IPS-15b (cell line): Measurements from ENCODE around the gene UQCC5.

Experiments
- H3K27me3 ChIP-seq: one replicate; pipeline ENCODE4 v1.6.1; 2013; ENCODE audit warnings: low read length; ENCODE audit not compliant: control insufficient read depth, insufficient read depth
- H3K36me3 ChIP-seq: one replicate; pipeline ENCODE4 v1.6.1; 2013; ENCODE audit warnings: low read length; ENCODE audit not compliant: control insufficient read depth, insufficient read depth
- H3K4me1 ChIP-seq: one replicate; pipeline ENCODE4 v1.6.1; 2013; ENCODE audit warnings: mild to moderate bottlenecking, low read length; ENCODE audit not compliant: control insufficient read depth, insufficient read depth
- H3K4me3 ChIP-seq: one replicate; pipeline ENCODE4 v1.5.1; 2013; ENCODE audit warnings: low read depth, low read length
- H3K9ac ChIP-seq: one replicate; pipeline ENCODE4 v1.6.1; 2013; ENCODE audit warnings: low read depth, mild to moderate bottlenecking, low read length
- H3K9me3 ChIP-seq: one replicate; pipeline ENCODE4 v1.6.1; 2013; ENCODE audit warnings: mild to moderate bottlenecking, low read length; ENCODE audit not compliant: control insufficient read depth, insufficient read depth

UQCC5 gene

DNA sequence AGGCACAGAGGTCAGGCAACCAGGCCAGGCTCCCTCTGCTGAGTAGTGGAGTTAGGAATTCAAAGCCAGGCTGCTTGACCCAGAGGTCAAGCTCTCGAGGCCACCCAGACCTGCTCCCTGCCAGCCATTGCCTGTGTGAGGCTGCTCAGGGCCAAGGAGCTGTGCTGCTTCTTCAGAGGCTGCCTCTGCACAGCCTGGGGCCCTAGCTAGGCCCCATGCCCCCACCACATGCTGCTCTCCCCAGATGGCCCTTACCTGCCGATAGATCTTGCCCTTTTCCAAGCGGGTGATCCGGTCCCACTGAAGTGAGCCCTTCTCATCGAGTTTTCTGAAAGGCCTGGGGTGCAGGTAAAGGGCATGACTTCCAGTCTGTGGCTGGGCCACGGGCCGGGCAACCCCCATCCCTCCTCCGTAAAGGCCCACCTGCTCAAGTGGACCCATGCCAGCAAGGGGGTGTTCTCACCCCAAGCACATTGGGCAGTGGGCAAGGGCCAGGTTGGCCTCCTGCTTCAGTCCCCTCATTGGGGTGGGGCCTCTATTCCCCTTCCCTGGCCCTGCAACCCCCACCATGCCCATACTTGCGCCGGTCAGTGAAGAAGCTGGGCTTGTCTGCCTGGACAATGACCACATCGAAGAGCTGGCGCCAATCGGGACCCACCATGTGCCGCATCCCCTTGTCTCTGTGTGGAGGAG is 9.2 kb upstream of the UQCC5 start:
- Histone ChIP-seq H3K36me3 (peaks cover 67% of the 10 kb centered on the region), H3K9me3 (no peaks in the 10 kb centered on the region), H3K4me1 (no peaks in the 10 kb centered on the region), H3K27me3 (no peaks in the 10 kb centered on the region), H3K9ac (no peak overlapping the region), H3K4me3 (no peak overlapping the region)

DNA sequence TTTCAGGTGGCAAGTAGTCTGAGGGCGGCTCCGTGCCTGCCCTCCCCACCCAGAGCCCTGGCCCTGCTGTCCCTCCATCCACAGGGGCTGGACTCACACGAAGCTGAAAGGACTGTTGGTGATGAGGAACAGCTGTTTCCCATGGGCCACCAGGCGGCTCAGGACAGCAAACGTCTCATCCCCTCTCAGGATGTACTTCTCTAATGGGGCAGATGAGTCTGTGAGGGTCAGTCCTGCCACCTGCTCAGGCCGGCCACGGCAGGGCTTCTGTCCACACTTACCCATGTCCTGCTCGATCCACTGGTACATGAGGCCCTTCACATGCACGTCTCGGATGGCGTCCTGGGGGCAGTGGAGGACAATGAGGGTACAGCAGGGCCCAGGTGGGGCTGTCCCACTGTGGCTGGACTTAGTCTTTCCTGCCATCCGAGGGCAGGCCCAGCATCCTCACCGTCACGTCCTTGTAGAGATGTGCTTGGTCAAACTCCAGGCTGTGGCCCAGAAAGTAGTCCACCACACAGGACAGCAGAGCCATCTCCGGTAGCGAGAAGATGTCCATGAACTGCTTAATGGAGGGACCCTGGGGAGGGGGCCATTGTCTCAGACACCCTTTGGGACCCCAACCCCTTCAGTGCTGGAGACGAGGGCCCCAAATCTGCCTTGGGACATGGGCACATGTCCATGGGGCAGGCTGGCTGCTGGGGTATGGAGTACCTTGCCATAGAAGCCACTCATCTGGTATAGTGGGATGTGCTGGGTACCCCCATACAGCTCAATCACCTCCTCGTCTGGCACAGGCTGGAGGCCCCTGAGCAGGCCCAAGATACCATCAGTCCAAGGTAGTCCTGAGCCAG is 8.4 kb upstream of the UQCC5 start:
- Histone ChIP-seq H3K4me3 (no peak overlapping the region), H3K9ac (no peak overlapping the region), H3K9me3 (no peaks in the 10 kb centered on the region), H3K4me1 (no peaks in the 10 kb centered on the region), H3K27me3 (no peaks in the 10 kb centered on the region), H3K36me3 (peaks cover 65% of the 10 kb centered on the region)

DNA sequence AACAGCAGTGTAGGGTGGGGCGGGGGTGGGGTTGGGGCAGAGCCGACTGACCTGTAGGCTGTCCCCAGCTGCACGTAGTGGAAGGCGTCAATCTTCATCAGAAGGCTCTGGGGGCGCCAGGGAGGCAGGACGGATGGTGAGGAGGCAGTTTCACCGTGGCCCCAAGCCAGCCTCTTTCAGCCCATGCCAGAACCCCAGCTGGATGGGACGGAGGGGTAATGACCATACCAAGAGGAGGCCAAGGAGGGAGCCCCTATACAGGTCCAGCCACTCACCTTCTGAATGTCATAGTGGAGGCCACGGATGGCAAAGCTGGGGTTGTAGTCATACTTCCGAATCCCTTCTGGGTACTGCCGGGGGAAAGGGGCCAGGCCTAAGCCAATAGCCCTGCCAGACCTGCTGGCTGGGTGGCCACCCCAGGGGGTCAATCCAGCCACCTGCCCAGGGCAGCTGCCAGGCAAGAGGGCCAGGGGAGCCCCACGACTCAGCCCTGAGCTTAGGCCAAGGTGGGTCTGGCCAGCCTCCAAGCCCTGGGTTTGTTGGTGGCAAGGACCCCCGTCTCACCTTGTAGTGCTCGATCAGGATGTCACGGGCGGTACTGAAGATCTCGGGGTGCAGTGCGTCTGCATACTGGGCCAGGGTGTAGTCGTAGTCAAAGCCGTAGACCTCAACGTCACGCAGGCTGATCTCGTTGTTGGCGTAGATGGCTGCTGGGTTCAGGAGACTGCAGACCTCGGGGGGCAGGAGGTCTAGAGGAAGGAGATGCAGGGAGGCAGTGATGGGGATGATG is 7.6 kb upstream of the UQCC5 start:
- no peaks in the 10 kb centered on the region for H3K4me1 ChIP-seq
- H3K9ac ChIP-seq, result no peak overlapping the region
- H3K36me3 ChIP-seq, result peaks cover 57% of the 10 kb centered on the region

DNA sequence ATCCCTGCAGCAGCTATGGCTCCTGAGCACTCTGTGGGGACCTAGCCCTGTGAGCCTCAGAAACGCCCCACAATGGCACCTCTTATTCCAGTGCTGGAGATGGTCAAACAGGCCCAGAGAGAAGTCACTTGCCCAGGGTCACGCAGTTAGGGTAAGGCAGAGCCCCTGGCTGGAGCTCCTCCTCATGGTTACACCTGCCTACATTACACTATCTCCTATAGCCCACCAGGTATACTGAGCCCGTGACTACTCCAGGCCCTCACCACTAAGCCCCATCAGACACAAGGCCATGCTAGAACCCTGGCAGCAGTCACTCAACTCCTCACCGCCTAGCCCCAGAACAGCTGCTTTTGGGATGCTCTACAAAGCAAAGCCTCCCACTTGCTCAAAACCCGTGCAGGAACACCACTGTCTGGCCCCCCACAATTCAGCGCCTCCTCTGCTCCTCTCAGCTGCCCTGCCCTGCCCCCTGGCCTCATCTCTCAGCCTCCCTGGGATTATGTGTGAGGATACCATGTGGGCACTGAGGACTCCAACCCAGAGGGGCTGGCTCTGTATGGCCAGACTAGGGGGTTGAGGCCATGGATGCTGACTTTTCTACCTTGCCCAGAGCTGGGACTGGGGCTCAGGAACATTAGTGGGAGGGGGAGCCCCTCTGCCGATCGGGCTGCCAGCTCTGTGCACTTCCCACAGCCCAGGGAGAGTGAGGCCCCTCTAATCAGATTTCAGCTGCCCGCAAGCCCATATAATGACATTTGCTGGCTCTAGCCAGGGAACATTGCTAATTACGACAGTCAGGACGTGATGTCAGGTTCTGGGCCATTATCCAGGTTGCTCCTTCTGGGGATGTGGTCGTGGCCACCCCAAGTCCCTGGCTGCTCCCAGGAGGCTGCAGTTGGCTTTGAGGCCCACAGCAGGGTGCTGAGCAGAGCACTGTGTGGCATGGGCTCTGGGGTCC is 6.8 kb upstream of the UQCC5 start:
- no peak overlapping the region for H3K9ac ChIP-seq
- peaks cover under 1% of the 10 kb centered on the region for H3K4me1 ChIP-seq

More for the DNA sequence above, 7.6 kb upstream of the UQCC5 start:
- no peak overlapping the region for H3K4me3 ChIP-seq
- no peaks in the 10 kb centered on the region for H3K9me3 ChIP-seq
- no peaks in the 10 kb centered on the region for H3K27me3 ChIP-seq

DNA sequence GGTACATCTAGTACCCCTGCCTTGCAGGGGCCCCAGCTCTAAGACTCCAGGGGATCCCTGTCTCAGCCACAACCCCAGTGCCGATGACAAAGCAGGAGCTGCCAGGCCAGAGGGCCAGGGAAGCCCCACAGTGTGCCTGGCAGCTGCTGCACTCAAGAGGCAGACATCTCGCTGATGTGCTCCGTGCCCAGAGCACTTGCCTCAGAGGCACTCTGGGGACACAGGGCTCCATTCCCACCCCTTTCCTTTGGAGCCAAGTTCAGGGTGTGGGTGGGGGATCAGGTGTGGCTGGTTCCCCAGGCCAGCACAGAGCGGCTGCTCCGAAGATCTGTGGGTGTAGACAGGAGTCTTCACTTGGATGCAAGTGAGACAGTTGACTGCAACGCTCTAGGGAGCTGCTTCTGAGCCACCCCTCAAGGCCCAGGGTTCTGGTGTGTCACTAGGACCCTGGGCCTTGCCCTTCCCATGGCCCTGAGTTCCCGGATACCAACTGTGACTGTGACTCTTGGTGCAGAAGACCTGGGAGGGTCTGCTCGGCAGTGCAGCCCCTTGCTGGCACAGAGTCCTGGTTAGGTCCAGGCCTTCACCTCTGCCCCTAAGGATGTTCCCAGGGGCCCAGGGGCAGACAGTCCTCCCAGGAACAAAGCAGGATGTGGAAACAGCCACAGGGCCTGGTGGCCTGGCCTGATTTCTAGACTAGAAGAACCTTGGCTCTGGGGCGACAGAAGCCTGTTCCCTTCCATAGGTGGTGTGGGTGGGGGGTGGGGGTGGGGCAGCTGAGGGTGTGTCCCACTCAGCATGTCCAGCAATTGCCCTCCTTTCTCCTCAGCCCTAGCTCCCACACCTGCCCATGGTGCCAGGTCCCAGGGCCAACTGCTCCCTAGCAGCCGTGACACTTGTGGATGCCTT is 5.2 kb upstream of the UQCC5 start:
- no peaks in the 10 kb centered on the region for H3K9me3 ChIP-seq
- H3K36me3 ChIP-seq, result peaks cover 36% of the 10 kb centered on the region
- no peaks in the 10 kb centered on the region for H3K27me3 ChIP-seq
- peak overlapping the region; percentile 66 for H3K4me3 ChIP-seq
- H3K4me1 ChIP-seq, result peaks cover 10% of the 10 kb centered on the region
- H3K9ac ChIP-seq, result no peak overlapping the region

More for the DNA sequence above, 6.8 kb upstream of the UQCC5 start:
- Histone ChIP-seq H3K27me3 (no peaks in the 10 kb centered on the region), H3K9me3 (no peaks in the 10 kb centered on the region), H3K4me3 (no peak overlapping the region), H3K36me3 (peaks cover 48% of the 10 kb centered on the region)

DNA sequence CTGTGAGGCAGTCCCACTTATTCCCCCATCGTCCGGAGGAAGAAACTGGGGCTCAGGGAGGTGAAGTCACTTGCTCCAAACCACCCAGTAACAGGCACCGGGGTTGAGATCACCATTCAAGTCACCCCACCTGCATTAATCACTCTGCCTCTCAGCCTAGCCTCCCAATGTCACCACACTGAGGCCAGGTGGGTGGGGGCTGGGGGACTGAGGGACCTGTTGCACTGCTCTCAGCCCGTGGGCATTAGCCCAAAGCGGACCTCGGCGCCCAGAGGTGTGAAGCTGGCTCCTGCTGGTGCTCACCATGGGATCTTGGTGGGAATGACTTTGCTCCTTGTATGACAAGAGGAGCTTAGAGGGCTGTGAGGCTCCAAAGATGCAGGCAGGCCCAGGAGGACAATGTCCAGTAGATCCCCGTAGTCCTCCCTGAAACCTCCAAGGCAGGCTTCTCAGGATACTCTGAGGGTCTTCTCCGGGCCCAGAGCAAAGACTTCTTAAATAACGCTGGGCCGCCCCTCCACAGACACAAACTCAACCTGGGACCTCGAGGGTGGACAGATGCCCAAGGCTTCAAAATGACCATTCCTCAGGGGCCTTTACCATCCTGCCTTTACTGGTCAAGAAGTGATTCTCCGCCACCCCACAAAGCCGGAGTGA is 4.4 kb upstream of the UQCC5 start:
- Histone ChIP-seq H3K9me3 (no peaks in the 10 kb centered on the region), H3K4me3 (peak overlapping the region; percentile 66), H3K36me3 (peaks cover 31% of the 10 kb centered on the region), H3K9ac (peak overlapping the region; percentile 73), H3K27me3 (no peaks in the 10 kb centered on the region), H3K4me1 (peaks cover 10% of the 10 kb centered on the region)

DNA sequence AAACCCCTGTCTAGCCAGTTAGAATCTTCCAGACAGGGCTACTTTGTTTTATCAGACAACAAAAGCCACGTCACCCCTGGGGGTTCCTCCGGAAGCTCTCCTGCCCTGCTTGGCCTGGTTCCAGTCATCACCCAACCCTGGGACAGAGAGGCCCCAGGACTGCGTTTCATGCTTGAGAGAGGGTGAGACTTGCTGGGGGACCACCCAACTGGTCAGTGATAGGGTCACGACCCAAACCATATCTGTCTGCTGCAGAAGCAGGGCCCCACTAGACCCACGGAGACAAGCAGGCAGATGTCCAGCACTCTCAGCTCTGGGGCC is 3.9 kb upstream of the UQCC5 start:
- Histone ChIP-seq H3K9ac (peak overlapping the region; percentile 73), H3K27me3 (no peaks in the 10 kb centered on the region), H3K4me3 (peak overlapping the region; percentile 66), H3K4me1 (peaks cover 10% of the 10 kb centered on the region), H3K36me3 (peaks cover 26% of the 10 kb centered on the region), H3K9me3 (no peaks in the 10 kb centered on the region)

DNA sequence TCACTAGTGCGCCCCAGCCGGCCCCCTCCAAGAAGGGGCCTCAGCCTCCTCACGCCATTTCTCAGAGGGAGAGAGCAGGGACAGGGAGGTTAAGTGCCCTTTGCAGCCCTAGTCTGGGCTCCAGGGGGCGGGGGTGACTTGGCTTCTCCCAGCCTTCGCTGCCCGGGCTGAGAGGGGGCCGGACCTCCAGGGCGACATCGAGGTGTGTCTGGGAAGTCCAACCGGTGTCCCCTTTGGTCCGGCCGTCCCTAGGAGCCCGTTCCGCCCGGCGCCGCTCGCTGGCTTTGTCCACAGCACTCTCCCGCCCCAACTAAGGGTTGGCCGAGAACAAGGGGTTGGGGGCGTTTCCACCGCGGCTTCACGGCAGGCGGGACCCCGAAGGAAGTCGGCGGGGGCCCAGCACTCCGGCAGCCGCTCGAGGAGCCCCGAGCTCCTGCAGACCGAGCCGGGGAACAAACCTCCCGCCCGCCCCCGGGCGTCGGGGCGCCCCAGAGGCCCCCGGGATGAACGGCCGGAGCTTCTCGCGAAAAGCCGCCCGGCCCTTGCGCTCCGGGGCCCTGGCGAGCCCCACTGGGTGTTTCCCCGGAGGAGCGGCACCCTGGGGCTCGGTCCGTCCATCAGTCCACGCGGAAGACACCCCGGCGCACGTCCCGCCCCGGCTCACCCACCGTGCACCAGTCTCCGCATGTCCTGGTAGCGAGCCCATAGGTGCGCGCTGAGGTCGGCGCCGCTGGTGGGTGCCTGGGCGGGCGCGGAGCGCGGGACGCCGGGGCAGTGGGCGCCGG is 3.4 kb upstream of the UQCC5 start:
- no peaks in the 10 kb centered on the region for H3K27me3 ChIP-seq
- H3K36me3 ChIP-seq, result peaks cover 20% of the 10 kb centered on the region
- H3K4me3 ChIP-seq, result peak overlapping the region; percentile 66
- H3K9me3 ChIP-seq, result no peaks in the 10 kb centered on the region
- H3K4me1 ChIP-seq, result peaks cover 14% of the 10 kb centered on the region
- H3K9ac ChIP-seq, result peak overlapping the region; percentile 73

DNA sequence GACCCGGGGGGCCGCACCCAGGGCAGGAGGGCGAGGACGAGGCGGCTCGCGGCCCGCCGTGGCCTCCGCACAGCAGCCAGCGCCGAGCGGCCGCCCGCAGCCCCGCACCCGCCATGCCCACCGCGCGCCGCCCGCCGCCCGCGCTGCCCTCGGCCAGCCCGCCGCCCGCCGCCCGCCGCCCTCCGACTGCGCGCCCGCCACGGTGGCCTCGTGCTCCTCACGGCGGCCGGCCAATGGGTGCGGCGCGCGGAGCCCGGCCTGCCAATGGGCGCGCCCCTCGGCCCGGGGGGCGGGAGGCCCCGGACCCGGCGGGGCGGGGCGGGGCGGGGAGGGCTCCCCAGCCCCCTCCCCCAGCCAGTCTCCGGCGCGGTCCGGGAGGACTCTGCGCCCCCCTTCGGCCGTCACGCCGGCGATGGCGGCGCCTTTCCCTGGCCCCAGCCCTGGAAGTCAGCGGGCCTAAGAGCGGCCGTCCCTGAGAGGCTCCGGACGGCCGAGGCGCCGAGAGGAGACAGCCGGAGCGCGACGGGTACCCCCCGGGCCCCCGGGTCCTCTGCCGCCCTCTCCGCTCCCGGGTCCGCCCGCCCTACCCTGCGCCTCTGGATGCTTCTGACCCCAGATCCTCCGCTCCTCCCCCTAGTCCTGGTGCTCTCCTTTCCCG is 2.7 kb upstream of the UQCC5 start, which contains the start of gene NT5DC2:
Gene NT5DC2, minus strand, starts transcription at position 235 of the 658 bp plus-strand sequence. Its CDS starts 120 bp downstream, at position 115.
- H3K9me3 ChIP-seq, result no peaks in the 10 kb centered on the region
- no peaks in the 10 kb centered on the region for H3K27me3 ChIP-seq
- H3K4me3 ChIP-seq, result peak within 1 kb of the TSS; percentile 70
- peaks cover 16% of the 10 kb centered on the region for H3K4me1 ChIP-seq
- peak within 1 kb of the TSS; percentile 73 for H3K9ac ChIP-seq
- H3K36me3 ChIP-seq, result peaks cover 15% of the 10 kb centered on the region
